Activated CD4-positive, alpha-beta T cell treated with anti-CD3 and anti-CD28 coated beads, Interleukin-2, amount 50 U/mL, for 16 hours (primary cell): ENCODE data around the gene VTN.
"Not testable (repeated sequence)": the region's sequence is repeated elsewhere in the genome, so short reads cannot be mapped to it uniquely, and the experiment has no call there.

Experiments used
- DNase-seq: peaks from one replicate; pipeline ENCODE4 v3.0.0-alpha.2; 2020

VTN gene

GRCh38 chr17:28338769-28339212, 31.3 kb downstream of the VTN start:
- not testable (repeated sequence) for DNase-seq

GRCh38 chr17:28338056-28338768, 31.9 kb downstream of the VTN start:
- no peak for DNase-seq

DNA sequence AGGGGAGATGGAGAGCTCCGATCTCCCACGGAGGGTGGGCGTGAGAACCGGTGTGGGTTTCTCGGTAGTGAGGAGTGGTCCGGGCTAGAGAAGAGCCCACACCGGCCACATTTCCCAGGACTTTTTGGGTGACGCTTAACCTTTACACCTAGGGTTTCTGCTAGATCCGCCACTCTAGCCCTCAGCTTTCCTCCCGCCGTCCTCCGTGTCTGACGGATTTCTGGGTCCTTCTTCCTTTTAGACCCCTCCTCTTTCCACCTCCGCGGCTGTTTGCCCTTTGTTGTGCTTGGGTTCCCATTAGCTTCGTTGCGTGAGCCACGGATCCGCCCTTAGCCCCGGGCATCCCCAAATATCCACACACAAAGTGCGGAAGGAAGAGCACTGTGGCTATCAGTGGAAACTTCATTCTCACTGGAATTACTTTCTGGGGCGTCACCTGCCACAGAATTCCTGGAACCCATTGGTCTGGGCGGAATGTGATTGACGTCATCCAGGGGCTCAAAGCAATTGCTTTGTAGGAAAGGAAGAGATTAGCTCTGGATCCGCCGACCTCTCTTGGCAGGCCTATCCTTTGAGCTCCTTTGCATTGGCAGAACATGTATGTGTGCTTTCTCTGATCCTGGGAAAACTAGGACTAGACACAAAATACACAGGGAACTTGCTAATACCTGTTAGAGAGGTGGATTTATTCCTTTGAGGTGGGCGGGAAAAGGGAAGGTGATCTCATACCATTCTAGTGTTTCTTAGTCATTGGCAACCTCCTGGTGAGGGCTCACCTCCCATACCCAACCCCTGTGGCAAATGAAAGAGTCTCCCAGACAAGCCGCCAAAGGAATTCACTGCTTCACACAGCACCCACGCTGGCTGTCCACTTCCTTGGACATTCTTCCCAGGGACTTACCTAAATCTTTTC, 33.9 kb downstream of the VTN start:
- DNase-seq, result no peak

DNA sequence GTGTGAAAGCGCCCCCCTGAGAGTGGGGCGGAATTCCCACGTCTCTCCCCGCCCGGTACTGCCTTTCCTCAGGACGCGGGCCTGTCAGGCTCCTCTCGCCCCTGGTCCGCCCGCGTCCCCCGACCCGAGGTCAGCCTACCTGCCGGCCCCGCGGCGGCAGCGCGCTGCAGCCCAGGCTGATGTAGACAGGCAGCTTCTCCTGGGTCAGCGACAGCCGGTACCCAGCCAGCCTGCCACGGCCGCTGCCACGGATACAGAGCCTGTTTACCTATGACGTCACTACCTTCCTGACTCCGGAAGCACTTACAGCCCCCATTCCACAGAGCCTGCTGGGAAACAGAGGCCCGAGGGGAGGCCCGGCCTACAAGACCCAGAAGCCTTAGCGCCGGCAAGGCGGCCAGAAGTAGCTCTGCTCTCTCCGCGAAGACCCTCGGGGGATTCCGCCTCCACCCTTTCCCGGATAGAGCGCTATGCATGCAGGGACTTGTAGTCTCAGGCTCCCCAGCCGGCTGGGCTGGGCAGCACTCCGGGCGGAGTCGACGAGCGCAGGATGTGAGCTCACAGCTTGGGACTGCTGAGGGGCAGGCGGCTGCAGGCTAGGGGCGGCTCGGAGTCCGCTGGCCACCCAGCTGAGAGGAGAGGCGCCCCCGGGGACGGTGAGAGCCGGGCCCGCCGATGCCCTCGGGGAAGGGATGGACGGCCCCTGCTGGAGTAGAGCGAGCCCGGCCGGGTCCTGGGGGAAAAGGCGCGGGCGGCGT, 34.7 kb downstream of the VTN start, which contains the start of the genes IFT20 and TNFAIP1:
Gene IFT20, minus strand, starts transcription at position 272 of the 758 bp plus-strand sequence. CDS start 3,487 bp downstream, outside the sequence.
Gene TNFAIP1, plus strand, starts transcription at position 561 of the 758 bp plus-strand sequence. CDS start 3,761 bp downstream, outside the sequence.
- peak; percentile 99 for DNase-seq

DNA sequence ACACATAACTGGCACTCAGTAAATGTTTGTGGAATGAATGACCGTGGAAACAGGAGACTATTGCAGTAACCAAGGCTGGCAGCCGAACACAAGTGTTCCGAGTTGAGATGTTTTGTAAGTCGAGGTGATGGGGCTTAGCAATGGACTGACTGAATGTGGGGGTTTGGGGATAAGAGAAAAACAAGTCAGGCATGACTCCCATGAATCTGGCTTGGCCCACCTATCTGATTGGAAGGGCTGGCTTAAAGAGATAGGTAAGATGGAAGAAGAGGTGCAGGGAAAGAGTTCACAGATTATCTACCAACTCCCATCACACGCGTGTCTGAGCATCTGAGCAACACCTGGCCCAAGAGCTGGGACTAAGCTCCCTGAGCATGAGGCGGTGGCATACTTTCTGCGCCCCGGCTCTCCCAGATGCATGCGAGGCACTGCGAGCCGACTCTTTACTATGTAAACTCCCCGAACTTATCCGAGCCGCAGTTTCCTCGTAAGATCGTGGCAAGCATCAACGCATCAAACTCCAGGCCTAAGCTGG, 35.4 kb downstream of the VTN start:
- DNase-seq, result no peak

- no peak for DNase-seq
These were observed 35.9 kb downstream of the VTN start for GRCh38 chr17:28334171-28334570.

DNA sequence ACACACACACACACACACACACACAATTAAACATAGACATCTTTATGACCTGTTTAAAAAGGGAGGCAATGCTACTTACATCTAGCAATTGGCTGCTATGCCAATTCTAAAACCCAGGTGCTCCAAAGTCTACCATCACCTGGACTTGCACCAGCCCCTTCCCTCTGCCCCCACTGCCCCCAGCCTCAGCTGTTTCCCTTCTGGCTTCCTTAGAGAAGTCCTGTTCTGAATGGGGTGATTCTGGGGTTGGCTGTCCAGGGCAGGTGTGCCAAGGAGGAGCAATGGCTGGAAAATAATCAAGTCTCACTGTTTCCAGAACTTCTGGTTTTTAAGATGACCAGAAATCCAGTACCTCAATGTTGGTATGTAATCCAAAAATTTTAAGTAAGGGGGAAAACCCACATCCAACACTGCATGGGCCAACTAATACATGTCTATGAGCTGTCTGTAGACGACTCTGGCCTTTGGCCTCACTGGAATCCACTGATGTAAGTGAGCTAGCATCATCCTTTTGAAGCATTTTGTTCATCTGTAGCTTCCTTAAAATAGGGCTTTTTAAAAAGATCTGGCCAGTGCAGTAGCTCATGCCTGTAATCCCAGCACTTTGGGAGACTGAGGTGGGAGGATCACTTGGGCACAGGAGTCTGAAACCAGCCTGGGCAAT, 36.9 kb downstream of the VTN start:
- no peak for DNase-seq

GRCh38 chr17:28331891-28332420, 38.2 kb downstream of the VTN start:
- DNase-seq, result no peak

DNA sequence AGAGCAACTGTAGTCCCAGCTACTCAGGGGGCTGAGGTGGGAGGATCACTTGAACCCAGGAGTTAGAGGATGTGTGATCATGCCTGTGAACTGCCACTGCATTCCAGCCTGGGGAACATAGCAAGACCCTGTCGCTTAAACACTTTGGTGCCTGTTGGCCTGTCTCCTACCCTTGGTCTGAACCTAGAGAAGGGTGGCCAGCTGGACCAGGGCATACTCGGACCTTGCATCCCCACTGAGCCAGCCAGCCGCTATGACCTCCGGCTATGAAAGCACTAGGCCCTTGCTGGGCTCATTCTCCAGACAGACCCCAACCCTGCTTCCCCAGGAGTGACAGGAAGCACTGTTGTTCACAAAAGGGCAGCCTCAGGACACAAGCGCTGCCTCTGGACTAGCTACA, 39.4 kb downstream of the VTN start:
- DNase-seq, result no peak

DNA sequence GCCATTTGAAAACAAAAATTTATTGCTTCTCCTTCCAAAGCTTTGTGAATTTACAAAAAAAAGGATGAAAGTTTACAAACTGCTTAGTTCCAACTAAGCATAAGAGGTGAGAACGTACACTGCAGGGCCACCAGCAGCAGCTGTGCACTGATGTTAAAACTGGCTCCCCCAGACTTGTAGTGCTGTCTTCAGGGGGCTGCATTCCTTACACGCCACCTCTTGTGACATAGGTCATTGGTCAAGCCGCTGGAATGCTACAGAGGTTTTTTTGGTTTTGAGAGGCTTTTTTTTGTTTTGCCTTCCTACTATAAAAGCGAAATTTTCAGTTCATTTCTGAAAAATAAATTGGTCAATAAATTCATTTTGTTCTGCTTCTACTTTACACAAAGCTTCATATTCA, 41.8 kb downstream of the VTN start:
- DNase-seq, result no peak

GRCh38 chr17:28327709-28328108, 42.4 kb downstream of the VTN start:
- no peak for DNase-seq

DNA sequence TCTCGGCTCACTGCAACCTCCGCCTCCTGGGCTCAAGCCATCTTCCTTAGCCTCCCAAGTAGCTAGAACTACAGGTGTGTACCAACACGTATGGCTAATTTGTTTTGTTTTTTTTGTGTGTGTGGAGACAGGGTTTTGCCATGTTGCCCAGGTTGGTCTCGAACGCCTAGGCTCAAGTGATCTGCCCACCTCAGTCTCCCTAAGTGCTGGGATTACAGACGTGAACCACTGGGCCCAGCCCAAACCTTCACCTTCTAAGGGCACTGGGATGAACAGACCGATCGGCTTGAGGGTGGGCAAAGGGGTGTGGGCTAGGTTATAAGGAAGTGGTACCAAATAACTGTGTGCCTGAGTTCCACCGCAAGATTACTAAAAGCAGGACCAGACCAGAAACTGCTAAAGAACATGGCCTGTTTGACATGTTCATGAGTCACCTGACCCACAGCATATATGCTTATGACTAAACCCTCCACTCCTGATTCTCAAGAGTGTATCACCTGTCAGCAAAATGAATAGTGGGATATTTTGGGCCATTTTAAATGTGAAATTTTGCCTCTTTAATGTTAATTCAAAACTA, 43.0 kb downstream of the VTN start:
- DNase-seq, result peak; percentile 87

DNA sequence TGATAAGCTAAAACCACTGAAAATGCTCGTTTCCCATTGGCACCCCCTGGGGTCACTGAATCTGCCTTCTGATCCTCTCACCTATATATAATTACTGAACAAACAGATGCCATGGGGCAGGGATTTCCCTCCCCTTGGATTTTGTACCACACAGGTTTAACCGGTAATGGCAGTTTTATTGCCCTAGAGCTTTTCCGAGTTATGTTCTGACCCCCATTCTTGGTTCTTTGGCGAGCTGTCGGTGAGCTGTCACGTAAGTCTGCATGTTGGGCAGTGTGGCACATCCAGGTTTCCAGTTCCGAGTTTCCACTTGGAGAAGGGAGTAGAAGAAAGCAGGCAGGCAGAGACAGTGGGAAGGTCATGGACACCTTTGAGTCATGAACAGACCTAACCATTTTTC, 44.0 kb downstream of the VTN start:
- no peak for DNase-seq

- DNase-seq, result no peak
These were observed 44.9 kb downstream of the VTN start for GRCh38 chr17:28325211-28325610.

DNA sequence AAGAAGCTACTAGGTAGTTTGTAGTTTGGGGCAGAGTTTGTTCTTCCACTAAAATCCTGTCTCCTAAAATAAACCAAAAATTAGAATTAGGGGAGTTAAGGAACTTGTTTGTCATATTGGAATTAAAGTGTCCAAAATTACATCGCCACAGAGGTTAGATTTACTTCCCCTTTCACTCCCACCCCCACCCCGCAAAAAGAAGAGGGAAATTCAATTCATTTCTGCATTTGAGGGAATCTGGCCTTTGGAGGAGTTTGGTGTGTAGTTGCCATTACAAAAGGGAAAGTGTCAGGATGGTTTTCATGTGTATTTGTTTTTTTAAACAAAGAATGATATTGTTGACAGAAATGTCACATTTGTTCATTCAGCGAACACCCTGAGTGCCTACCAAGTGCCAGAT, 45.3 kb downstream of the VTN start:
- no peak for DNase-seq

DNA sequence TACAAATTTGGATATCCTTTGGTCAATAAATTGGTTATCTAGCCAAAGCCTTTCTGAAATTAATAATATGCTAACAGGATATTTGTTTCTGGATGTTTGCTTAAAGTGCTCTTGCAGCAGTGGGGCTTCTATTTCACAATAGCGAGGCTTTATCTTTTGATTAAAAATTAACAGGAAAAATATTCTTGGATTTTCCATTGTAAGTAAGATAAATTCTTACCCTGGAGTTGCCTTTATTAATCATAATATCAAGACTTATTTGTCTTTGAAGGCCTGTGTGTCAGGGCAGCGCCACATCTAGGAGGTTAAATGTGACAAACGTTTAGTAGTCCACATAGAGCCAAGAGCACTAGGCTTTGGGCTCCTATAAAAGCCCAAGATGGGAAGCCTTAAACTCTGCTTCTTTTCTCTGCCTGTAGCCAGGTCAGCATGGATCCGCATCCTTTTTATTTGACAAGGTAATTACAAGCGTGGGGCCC, 45.8 kb downstream of the VTN start:
- DNase-seq, result no peak

DNA sequence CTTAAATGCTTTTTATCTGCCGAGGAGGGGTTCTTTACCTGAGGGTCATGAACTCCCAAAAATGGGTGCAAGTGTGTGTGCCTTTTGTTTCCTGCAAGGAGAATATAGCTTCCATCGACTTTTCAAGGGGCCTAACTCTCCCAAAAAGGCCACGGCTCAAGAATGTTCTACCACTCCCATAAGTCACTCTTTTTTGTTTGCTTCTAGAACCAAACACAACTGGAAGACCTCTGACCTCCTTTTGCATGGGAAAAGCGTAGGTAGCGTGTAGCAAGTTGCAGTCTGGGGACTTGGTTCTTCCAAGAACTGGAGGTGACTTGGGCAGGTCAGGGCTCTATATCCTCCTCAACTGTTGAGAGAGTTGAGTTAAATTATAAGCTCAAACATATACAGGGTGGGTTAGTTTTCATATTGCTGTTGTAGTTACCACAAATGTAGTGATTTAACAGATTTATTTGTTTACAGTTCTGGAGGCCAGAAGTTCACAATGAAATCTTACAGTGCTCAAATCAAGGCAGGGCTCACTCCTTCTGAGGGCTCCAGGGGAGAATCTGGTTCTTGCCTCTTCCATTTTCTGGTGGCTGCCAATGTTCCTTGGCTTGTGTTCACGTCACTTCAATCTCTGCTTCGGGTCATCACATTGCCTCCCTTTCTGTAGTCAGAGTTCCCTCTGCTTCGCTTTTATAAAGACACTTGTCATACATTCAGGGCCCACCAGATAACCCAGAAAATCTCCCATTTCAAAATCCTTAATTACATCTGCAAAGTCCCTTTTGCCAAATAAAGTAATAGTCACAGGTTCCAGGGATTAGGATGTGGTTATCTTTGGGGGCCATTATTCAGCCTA, 49.7 kb downstream of the VTN start:
- no peak for DNase-seq

DNA sequence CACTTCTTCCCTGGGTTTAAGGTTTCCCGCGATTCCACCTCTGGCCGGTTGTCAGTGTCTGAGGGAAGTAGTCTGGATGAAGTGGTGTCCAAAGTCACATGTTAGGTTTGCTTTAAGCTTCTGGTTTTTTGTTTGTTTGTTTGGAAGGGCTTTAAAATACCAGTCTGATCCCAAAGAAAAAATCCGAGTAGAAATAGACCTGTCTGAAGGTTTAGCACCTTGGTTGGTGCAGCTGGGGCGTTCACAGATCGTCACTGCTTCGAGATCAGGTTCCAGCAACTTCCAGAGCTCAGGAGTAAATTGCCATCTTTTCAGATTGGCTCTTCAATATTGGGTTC, 50.5 kb downstream of the VTN start:
- no peak for DNase-seq

DNA sequence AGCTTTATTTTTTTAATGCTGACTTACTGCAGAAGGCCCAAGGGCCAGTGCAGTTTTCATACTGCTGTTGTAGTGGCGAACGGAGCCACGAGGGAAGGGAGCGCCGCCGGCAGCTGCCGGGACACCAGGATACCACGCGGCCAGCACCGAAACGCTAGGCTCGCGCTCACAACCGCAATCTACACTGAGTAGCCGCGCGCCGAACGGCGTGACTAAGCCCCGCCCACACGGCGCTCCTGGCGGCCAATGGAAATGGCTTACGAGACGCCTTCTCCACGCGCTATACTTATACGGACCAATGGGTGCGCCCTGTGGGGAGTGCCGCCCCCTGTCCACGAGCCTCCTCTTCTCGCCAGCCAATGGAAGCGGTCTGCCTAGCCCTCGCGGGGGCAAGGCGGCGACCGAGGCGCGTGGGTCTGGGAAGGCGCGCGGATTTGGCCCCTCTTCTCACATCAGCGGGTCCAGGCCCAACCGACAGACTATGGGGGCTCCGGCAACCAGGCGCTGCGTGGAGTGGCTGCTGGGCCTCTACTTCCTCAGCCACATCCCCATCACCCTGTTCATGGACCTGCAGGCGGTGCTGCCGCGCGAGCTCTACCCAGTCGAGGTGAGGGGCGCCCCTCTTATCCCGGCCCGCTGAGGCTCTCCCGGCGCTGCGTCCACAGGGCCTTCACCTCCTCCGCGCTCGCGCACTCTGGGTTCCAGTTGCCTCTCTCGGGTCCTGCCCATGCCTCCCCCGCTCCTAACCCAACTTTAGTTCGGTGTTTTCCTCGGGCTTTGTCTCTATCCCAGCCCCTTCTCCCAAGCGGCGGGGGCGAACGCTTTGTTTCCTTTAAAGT, 51.1 kb downstream of the VTN start, which contains the start of gene TMEM97:
Gene TMEM97, plus strand, starts transcription at position 442 of the 839 bp plus-strand sequence. Its CDS starts 40 bp downstream, at position 482.
- DNase-seq, result peak; percentile 98
